GM19099 (cell line): ENCODE data around the gene CIT.

Experiments
- POLR2A ChIP-seq: IDR thresholded peaks from 3 replicates; pipeline ENCODE4 v1.6.1; 2011; ENCODE audit warnings: low read depth; ENCODE audit not compliant: insufficient read length; ENCODE audit errors: extremely low read depth

Gene CIT

GRCh38 chr12:119644930-119645329, 232.2 kb downstream of the CIT start:
- no peak for TF ChIP-seq POLR2A

- no peak for TF ChIP-seq POLR2A
Observed at GRCh38 chr12:119642986-119643385, 234.1 kb downstream of the CIT start.
